A549 (cell line): Measurements from ENCODE around the gene AMFR.

Source experiments
- CEBPB ChIP-seq, 2 experiments: fragments of >200 bp in 1 of 2; sonication (Bioruptor Twin) in 1 of 2; formaldehyde crosslinking in 1 of 2; IDR thresholded peaks; 2 replicates each; pipeline ENCODE4 v1.6.1; 2012 to 2016
- HDAC2 ChIP-seq: fragments of 200-600 bp; sonication (generic); IDR thresholded peaks from 2 replicates; pipeline ENCODE4 v1.6.1; 2016
- JUN ChIP-seq, 2 experiments: fragments of >200 bp; sonication (Bioruptor Twin); formaldehyde crosslinking; IDR thresholded peaks; 2 replicates in 1 of 2; 3 replicates in 1 of 2; pipeline ENCODE4 v1.6.1; 2016 to 2017
- JUNB ChIP-seq: fragments of >200 bp; sonication (Bioruptor Twin); formaldehyde crosslinking; IDR thresholded peaks from 2 replicates; pipeline ENCODE4 v1.6.1; 2016
- KDM5A ChIP-seq: fragments of 200-600 bp; sonication (generic); IDR thresholded peaks from 2 replicates; pipeline ENCODE4 v1.6.1; 2016; ENCODE audit warnings: antibody characterized with exemption, mild to moderate bottlenecking
- POLR2A ChIP-seq: IDR thresholded peaks from 2 replicates; pipeline ENCODE4 v1.6.1; 2012; ENCODE audit warnings: mild to moderate bottlenecking, low read length
- SMC3 ChIP-seq: fragments of >200 bp; sonication (Bioruptor Twin); formaldehyde crosslinking; IDR thresholded peaks from 3 replicates; pipeline ENCODE4 v1.6.1; 2018; ENCODE audit warnings: inconsistent platforms
- ZC3H11A ChIP-seq: fragments of 450-650 bp; IDR thresholded peaks from 2 replicates; pipeline ENCODE4 v1.6.1; 2014; ENCODE audit warnings: antibody characterized with exemption, mild to moderate bottlenecking
- TF ChIP-seq, protein P1 (sequence below): fragments of 200-600 bp; sonication (generic); IDR thresholded peaks from 2 replicates; pipeline ENCODE4 v1.6.1; 2016; ENCODE audit warnings: antibody characterized with exemption, mild to moderate bottlenecking, moderate library complexity
- TF ChIP-seq, protein P2 (sequence below): fragments of >200 bp; sonication (Bioruptor Twin); formaldehyde crosslinking; IDR thresholded peaks from 3 replicates; pipeline ENCODE4 v1.5.1; 2016
- TF ChIP-seq, protein P3 (sequence below): IDR thresholded peaks from 2 replicates; pipeline ENCODE4 v1.6.1; 2012
- TF ChIP-seq, protein P4 (sequence below): IDR thresholded peaks from 2 replicates; pipeline ENCODE4 v1.6.1; 2012

DNA sequence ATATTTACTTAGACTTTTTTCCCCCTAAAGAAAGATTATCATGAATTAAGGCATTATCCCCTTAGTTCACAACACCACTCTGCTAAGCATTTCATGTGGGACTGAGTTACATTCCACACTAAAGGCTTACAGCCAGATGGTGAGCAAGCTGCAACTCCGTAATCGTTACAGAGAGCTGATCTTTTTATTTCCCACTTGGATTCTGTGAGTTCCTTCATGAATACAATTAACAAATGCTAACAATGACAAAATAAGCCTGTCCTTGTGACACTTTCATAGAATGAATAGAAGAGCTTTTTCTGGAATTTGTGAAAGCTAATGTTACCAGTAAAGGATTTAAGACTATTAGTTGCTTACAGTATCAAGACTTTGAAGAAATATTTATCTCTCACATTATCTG lies 34.8 kb upstream of the AMFR start:
- no peak for TF ChIP-seq JUN (IDR thresholded peaks at IDR 0.05)
- TF ChIP-seq, protein P1, sequence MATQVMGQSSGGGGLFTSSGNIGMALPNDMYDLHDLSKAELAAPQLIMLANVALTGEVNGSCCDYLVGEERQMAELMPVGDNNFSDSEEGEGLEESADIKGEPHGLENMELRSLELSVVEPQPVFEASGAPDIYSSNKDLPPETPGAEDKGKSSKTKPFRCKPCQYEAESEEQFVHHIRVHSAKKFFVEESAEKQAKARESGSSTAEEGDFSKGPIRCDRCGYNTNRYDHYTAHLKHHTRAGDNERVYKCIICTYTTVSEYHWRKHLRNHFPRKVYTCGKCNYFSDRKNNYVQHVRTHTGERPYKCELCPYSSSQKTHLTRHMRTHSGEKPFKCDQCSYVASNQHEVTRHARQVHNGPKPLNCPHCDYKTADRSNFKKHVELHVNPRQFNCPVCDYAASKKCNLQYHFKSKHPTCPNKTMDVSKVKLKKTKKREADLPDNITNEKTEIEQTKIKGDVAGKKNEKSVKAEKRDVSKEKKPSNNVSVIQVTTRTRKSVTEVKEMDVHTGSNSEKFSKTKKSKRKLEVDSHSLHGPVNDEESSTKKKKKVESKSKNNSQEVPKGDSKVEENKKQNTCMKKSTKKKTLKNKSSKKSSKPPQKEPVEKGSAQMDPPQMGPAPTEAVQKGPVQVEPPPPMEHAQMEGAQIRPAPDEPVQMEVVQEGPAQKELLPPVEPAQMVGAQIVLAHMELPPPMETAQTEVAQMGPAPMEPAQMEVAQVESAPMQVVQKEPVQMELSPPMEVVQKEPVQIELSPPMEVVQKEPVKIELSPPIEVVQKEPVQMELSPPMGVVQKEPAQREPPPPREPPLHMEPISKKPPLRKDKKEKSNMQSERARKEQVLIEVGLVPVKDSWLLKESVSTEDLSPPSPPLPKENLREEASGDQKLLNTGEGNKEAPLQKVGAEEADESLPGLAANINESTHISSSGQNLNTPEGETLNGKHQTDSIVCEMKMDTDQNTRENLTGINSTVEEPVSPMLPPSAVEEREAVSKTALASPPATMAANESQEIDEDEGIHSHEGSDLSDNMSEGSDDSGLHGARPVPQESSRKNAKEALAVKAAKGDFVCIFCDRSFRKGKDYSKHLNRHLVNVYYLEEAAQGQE, result no peak
- TF ChIP-seq POLR2A, result no peak
- TF ChIP-seq ZC3H11A, result no peak
- TF ChIP-seq, protein P2, sequence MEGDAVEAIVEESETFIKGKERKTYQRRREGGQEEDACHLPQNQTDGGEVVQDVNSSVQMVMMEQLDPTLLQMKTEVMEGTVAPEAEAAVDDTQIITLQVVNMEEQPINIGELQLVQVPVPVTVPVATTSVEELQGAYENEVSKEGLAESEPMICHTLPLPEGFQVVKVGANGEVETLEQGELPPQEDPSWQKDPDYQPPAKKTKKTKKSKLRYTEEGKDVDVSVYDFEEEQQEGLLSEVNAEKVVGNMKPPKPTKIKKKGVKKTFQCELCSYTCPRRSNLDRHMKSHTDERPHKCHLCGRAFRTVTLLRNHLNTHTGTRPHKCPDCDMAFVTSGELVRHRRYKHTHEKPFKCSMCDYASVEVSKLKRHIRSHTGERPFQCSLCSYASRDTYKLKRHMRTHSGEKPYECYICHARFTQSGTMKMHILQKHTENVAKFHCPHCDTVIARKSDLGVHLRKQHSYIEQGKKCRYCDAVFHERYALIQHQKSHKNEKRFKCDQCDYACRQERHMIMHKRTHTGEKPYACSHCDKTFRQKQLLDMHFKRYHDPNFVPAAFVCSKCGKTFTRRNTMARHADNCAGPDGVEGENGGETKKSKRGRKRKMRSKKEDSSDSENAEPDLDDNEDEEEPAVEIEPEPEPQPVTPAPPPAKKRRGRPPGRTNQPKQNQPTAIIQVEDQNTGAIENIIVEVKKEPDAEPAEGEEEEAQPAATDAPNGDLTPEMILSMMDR, result no peak
- no peak for TF ChIP-seq CEBPB (IDR thresholded peaks at IDR 0.05)
- TF ChIP-seq, protein P3, sequence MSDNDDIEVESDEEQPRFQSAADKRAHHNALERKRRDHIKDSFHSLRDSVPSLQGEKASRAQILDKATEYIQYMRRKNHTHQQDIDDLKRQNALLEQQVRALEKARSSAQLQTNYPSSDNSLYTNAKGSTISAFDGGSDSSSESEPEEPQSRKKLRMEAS, result no peak
- TF ChIP-seq JUNB, result no peak
- no peak for TF ChIP-seq KDM5A
- TF ChIP-seq HDAC2, result no peak
- TF ChIP-seq, protein P4, sequence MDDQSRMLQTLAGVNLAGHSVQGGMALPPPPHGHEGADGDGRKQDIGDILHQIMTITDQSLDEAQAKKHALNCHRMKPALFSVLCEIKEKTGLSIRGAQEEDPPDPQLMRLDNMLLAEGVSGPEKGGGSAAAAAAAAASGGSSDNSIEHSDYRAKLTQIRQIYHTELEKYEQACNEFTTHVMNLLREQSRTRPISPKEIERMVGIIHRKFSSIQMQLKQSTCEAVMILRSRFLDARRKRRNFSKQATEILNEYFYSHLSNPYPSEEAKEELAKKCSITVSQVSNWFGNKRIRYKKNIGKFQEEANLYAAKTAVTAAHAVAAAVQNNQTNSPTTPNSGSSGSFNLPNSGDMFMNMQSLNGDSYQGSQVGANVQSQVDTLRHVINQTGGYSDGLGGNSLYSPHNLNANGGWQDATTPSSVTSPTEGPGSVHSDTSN, result no peak
- no peak for TF ChIP-seq SMC3
